Astrocyte of the spinal cord (primary cell): Measurements from ENCODE around the gene CYP27B1.

ENCODE experiments used
- DNase-seq: peaks from one replicate; pipeline ENCODE4 v3.0.0; 2011; ENCODE audit warnings: low read depth, low spot score
- H3K4me3 ChIP-seq: 2 replicates; pipeline ENCODE4 v1.5.1; 2011; ENCODE audit warnings: low read depth, mild to moderate bottlenecking, low read length, moderate library complexity
- in situ Hi-C: cut with HindIII; loops from 2 replicates; pipeline ENCODE4 v1.10.0; 2017; ENCODE audit warnings: low sequenced_read_pairs
- TF ChIP-seq, protein P1 (sequence below): IDR thresholded peaks from 2 replicates; pipeline ENCODE4 v1.5.1; 2012; ENCODE audit warnings: low read depth, mild to moderate bottlenecking, low read length, inconsistent platforms

Gene CYP27B1

DNA sequence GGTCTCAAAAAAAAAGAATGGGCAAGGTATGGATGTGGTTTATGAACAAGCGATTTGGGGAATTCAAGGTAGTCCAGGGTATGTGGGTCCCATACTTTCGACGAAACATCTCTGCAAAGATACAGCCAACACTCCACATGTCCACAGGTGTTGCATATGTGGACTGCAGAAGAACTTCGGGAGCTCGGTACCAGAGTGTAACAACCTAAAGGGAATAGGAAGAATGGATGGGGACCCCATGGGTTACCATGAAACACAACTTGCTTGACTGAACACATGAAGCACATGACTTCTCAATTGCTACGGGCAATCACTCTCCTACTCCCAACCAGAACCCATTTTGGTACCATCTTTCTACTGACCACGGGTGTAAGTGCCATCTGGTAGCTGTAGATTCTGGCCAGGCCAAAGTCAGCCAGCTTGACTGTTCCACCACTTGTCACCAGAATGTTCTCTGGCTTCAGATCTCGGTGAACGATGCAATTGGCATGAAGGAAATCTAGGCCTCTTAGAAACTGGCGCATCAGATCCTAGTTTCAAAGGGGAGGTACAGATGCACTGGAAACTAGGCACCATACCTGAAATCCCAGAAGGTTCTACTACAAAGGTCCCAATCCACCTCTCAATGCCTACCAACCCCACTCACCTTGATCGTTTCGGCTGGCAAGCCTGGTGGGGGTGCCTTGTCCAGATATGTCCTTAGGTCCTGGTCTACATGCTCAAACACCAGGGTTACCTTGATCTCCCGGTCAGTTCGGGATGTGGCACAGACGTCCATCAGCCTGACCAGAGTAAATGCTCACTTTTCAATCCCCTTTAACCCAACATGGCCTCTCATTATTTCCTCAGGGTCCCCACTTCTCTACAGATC, 16.1 kb downstream of the CYP27B1 start:
- H3K4me3 ChIP-seq, result peak overlapping the region; percentile 94
- TF ChIP-seq, protein P1, sequence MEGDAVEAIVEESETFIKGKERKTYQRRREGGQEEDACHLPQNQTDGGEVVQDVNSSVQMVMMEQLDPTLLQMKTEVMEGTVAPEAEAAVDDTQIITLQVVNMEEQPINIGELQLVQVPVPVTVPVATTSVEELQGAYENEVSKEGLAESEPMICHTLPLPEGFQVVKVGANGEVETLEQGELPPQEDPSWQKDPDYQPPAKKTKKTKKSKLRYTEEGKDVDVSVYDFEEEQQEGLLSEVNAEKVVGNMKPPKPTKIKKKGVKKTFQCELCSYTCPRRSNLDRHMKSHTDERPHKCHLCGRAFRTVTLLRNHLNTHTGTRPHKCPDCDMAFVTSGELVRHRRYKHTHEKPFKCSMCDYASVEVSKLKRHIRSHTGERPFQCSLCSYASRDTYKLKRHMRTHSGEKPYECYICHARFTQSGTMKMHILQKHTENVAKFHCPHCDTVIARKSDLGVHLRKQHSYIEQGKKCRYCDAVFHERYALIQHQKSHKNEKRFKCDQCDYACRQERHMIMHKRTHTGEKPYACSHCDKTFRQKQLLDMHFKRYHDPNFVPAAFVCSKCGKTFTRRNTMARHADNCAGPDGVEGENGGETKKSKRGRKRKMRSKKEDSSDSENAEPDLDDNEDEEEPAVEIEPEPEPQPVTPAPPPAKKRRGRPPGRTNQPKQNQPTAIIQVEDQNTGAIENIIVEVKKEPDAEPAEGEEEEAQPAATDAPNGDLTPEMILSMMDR, result no peak
- no peak for DNase-seq
- in situ Hi-C loops, result no loop called here

DNA sequence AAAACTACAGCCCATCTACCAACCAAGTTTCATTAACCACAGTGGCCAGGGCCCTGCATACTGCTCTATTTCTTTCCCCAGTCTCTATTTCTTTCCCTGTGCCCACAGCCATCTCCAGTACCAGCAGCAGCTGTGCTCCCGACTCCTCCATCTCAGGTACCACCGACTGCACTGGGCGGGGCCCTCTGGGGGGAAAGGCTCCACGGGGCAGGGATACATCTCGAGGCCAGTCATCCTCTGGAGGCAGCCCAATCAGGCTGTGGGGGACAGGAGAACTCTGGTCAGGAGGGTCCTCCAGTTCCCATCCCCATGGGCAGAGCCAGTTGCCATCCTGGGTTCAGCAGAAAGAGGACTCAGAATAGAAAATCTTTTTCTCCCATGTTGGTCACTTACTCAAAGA, 17.8 kb downstream of the CYP27B1 start:
- no peak overlapping the region for H3K4me3 ChIP-seq
- TF ChIP-seq, protein P1, result no peak
- no peak for DNase-seq
- in situ Hi-C loops, result no loop called here

DNA sequence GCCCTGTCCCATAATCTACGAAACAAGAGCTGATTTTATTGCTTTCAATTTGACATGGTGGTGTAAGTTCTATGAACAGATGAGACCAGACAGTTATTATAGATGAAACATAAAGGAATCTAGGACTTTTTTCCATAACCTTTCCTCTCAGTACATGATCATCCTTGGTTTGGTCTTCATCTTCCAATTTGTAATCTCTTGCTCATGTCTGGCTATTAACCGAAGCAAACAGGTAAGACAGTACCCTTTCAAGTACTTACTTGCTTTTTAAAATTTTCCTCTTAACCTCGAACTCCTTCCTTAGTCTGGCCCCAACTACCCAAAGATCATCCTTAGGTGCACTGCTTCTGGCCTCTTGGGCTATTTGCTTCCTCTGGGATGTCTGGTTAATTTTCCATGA, 20.9 kb downstream of the CYP27B1 start:
- in situ Hi-C loops, result no loop called here

DNA sequence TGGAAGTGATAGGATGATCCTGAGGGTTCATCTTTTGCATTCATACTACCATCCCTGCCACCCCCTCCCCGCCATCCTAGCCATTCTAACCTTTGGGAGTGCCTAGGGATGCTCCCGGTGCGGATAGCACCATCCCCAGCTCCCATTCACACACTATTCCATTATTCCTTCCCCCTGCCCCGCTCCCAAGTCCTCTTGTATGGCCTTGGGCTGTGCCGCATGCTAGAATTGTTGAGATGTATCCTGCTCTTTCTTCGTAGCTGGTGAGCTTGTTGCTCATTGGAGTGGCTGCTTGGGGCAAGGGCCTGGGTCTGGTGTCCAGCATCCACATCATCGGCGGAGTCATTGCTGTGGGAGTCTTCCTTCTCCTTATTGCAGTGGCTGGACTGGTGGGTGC, 21.4 kb downstream of the CYP27B1 start:
- no peak for DNase-seq
- TF ChIP-seq, protein P1, result no peak
- H3K4me3 ChIP-seq, result peak overlapping the region; percentile 95
- in situ Hi-C loops, result no loop called here

More for the DNA sequence above, 20.9 kb downstream of the CYP27B1 start:
- DNase-seq, result no peak
- H3K4me3 ChIP-seq, result peak overlapping the region; percentile 95
- TF ChIP-seq, protein P1, result no peak

DNA sequence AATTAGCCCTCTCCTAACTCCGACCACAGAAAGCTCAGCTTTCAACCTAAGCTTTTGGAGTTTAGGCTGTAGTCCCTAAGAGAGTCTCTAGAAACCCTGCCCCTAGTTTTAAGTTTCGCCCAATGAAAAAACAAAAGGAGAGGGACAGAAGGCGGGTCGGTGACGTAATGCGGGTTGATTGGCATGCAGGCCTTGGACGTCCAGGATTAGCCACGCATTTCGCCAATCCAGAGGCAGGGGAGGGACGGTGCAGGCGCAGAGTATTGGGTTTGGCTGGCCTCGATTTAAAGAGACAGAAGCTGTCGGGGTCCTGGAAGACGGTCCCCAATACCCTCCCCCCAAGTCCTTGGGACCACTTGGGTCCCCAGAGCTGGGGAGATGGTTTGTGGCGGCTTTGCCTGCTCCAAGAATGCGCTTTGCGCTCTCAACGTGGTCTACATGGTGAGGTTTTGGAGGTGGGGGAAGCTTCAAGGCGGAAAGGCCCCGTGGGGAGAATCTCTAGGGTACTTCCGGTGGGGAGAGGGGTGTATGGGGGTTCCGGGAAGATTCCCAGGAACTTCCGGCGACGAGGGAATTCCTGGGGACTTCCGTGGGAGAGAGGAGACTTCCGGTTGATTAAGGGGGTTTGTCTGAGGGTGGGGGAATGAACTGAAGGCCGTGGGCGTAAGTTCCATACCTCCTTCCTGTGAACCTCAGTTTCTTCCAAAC, 21.9 kb downstream of the CYP27B1 start, which contains the start of gene TSPAN31:
Gene TSPAN31, plus strand, starts transcription at position 263 of the 708 bp plus-strand sequence. Its CDS starts 116 bp downstream, at position 379.
- peak; percentile 98 for DNase-seq
- in situ Hi-C loops, result no loop called here
- TF ChIP-seq, protein P1, result no peak
- peak within 1 kb of the TSS; percentile 95 for H3K4me3 ChIP-seq

DNA sequence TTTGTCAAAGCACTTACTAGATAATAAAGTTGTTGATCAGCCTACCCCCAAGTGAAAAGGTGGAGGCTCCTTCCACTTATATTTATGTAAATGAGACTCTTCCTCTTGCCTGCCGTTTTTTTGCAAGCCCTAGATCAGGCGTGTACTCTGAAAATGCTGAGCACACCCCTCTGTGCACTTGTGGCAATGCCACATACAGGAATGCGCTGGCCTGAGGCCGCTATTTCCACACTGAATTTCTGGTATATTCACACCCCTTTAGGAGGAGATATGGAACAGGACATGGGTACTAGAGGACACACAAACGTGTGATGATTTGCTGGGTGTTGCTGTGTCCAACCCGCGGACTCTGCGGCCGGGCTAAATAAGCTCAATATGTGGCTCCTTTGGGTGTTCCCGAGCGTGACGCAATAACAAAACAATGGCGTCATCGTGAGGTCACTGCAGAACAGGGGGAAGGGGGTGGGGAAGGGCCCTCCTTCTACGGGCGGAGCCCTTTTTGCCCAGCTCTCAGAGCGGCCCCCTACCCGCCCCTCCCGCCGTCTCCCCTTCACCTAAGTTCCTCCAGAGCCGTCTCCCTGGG, 22.6 kb downstream of the CYP27B1 start:
- in situ Hi-C loops, result no loop called here
- TF ChIP-seq, protein P1, result no peak
- H3K4me3 ChIP-seq, result peak overlapping the region; percentile 95
- DNase-seq, result no peak
